Eye (tissue), 1 donor: ENCODE results near the gene MRPS5.

Experiments
- DNase-seq: peaks from one replicate; pipeline ENCODE4 v3.0.0-alpha.2; 2015

Gene MRPS5

DNA sequence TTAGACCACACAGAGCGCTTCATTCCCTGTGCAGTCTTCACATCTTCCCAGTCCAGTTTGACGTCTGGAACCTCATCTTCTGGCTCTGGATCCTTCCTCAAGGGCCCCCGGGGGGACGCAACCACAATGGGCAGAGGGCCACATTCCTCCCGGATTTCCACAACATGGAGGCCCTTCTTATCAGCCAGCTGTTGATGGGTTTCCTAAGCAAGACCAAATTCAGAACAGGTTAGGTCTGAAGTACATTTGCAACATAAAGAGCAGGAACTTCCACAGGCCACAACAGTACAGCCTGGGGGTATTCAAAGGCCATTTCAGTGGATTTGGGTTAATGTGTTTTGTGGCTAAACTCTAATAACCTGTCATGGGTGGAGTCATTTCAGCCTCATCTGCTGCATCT, 34.2 kb downstream of the MRPS5 start:
- DNase-seq: no peak

DNA sequence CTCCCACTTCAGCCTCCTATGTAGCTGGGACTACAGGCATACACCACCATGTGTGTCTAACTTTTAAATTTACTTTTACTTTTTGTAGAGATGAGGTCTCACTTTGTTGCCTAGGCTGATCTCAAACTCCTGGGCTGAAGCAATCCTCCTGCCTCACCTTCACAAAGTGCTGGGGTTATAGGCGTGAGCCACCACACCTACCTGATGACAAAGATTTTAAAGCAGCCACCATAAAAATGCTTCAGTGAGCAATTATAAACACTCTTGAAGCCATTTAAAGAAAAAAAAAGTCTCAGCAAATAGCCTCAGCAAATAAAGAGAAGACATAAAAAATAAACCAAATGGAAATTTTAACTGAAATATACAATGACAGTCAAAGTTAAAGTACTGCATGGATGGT, 35.6 kb downstream of the MRPS5 start:
- DNase-seq: no peak

DNA sequence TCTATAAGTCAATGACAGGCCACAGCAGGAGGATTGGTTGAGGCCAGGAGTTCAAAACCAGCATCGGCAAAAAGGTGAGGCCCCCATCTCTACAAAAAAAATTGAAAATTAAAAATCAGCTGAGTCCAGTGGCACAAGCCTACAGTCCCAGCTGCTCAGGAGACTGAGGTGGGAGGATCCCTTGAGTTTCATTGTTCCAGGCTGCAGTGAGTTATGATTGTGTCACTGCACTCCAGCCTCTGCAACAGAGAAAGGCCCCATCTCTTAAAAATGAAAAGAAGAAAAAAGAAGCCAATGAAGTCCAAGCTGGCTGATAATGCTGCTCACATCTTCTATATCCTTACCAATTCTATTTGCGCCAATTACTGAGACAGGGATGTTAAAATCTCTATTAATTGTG, 39.1 kb downstream of the MRPS5 start:
- DNase-seq: no peak

DNA sequence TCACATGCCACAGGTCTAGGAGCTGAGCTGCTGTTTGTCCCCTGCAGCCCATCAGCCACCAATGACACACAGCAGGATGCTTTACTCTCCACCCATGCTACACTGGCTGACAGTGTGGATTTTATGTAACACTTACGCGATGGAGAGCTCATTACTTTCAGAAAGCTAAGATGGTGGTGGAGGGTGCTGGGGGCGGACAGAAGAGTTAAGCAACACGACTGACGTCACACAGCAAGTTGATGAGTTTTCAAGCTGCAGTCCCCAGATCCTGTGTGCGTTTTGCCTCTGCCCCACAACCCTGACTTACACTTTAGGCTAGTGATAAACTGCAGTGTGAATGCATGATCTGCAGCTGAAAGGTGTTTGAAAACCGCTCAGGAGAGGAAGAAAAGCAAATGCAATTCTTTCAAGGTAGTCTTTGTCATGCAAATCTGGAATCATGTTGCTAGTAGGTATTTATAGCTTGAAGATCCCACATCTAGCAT, 42.4 kb downstream of the MRPS5 start:
- DNase-seq: no peak

DNA sequence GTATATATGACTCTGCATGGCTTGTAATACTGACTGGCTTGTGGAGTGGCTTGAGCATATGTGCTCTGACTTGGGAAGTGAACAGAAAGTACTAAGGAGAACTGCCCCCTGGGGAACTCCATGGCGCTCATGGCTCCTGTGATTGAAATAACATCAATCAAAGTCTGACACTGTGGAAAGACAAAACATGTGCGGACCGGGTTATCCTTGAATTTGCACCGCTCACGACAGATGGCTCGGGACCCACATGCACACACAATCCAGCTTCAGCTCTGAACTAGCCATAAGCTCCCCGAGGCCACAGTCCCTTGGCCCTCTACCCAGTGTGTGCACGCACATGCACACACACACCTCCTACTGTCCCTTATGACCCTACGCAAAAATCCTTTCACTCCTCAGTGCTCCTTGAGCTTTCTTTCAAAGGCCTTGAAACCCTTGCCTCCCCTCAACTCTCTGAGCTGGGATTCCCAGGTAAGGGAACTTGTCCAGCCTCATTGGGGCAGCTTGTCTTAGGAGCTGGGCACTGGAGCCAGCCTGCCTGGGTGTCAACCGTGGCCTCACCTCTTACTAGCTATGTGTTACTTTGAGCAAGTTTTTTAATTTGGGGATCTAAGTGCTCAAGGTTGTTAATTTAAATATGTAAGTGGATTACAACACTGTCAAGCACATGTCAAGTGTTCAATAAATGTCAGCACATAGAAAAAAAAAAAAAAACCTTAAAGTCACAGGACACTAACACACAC, 43.6 kb downstream of the MRPS5 start:
- peak; percentile 45 for DNase-seq

DNA sequence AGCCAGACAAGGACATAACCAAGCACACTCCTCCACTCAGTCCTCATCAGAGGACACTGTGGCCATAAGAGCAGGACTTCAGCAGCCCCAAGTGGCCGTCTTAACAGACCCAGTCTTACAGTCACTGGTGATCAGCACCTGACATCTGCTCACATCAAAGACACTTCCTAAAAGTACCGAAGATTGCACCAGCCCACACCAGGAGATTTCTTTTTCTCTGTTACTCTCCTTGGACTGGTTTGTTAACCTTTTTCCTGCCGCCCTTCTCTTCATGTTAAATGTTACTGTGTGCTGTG, 44.1 kb downstream of the MRPS5 start:
- peak; percentile 25 for DNase-seq

DNA sequence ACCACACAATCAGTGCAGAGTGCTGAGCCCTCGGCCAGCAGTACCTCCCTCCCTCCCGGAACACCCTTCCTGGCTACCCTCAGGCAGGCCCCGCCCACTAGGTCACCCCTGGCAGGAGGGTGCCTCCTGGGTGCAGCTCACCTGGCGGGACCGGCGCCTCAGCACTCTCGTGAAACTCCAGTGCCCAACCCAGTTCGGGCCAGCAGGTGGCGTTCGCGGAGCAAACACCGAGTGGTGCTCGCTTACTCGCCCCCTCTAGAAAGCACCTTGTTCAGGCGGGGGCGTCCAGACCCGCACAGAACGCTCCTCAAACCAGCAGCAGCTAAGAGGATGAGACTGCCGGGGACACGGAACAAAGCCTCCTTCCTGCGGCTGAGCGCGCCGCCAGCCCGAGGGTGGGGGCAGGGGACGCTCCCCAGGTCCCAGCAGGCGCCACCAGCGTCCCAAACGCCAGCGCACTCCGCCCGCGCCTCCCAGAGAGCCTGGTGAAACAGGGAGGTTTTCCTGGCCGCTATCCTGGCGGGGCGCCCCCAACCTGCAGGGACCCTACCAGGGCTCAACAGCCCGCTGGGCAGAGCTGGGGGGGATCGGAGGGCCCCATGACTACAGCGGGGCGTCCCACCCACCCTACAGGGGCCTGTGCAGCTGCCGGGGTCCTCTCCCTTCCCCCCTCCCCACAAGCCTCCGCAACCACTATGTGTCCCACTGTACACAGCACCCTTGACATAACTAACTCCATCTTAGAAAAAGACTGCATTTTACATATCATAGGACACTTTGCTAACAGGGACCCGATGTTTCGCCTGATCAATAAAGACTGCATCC, 44.7 kb downstream of the MRPS5 start:
- DNase-seq: peak; percentile 87

DNA sequence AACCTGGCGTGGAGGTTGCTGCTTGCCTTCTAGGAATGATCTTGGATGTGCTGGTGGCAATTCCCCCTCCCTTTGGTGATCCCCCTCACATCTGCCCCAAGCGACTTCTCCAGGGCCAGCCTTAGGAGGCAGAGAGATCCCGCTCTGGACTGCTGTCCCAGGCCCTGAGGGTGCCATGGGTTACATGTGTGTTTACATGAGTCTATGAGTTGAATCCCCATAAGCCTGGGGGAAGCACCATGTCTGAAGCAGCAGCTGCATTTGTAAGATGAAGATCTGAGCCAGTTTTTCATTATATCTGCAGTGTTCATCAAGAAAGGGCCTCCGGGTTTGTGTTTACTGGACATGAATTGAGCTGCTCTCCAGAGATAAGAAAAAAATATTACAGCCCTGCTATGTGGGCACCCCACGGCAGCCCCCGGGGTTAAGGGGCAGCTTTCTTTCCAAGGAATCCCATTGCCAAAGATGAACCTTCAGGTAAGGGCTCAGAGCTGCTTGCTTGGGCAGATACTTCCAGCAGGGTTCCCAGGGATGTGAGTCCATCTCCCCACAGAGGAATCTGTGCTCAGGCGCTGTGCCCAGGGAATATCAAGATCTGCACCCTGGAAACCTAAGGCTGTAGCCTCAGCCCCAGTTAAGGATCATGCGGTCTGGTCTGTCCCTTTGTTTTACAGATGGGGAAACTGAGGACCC, 46.0 kb downstream of the MRPS5 start:
- DNase-seq: no peak

DNA sequence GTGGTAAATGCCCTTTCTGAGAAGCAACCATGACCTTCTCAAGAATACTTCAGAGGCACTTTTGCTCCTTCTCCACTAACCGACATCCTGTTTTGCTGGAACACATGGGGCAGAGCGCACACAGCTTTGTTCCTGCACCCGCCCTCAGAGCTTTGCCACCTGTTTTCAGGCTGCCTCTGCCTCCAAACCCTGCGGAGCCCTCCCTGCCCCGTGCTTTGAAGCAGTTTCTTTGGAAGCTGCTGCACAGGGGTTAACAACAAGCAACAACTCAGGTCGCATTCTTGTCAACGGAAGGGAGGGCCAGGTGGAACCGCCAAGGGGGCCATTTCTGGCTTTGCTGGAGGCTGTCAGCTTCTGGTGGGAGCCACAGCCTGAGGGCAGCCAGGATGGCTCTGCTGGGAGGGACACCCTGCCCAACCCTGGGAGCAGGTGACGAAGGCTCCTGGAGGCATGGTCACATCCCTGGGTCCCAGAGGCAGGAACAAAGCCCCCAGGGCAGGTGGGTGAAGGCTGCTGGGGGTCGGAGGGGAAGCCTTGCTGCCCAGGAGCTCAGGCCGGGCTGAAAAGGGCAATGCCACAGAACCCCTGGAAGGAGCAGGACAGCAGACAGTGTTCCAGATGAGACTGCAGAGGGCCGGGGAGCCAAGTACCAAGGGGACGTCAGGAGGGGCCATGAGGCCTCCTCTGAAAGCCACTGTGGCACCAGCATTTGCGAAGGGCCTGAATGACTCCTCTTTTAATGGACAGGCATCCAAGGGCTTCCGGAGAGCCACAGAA, 46.8 kb downstream of the MRPS5 start:
- no peak for DNase-seq

DNA sequence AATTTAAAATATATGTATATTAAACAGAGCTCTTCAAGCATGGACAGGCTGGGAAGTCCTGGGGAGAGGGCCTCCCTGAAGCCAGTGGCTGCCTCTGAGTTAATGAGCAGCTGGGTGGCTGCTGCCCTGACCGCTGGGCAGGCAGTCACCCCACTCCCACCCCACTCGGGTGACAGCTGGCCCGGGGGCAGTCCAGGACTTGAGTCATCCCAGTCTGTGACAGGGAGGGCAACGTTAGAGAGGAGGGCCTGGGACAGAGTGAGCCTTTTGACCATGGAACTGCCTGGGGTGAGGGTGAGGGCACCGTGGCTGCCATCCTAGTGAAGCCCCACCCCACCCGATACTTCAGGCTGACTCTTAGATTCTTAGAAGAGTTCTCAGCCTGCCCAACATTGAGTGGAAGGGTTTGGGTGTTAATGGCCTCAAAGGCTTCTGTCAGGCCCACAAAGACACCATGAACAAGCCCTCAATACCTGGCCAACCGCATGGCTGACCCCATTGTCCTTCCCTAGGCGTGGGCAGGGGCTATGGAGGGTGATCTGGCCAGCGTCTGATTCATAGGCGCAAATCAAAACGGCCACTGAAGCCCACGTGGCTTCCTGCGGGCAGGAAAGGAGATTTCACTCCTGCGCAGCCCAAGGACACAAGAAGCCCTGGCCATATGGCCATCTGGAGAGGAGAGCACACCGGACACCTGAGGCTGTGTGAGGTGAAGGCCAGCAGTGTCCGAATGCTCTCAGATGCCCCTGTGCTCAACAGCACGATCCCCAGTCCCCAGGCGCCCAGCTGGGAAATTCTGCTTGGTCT, 47.5 kb downstream of the MRPS5 start:
- no peak for DNase-seq

DNA sequence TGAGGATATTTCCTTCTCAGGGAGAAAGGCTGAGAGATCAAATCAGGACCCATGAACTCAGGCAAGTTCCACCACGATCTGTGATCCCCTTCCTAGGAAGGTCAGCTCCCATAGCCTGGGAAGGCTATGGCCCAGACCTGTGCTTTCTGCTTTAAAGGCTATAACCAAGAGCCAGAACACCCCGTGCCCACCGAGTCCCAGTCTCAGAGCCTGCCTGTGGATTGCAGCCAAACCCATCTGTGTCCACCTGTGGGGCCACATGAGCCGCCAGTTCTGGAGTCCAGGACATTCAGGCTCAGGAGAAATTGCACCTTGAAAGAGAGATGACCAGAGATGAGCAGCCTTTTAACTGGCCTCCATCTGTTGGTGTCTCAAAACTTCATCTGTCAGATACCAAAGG, 49.2 kb downstream of the MRPS5 start:
- DNase-seq: no peak

DNA sequence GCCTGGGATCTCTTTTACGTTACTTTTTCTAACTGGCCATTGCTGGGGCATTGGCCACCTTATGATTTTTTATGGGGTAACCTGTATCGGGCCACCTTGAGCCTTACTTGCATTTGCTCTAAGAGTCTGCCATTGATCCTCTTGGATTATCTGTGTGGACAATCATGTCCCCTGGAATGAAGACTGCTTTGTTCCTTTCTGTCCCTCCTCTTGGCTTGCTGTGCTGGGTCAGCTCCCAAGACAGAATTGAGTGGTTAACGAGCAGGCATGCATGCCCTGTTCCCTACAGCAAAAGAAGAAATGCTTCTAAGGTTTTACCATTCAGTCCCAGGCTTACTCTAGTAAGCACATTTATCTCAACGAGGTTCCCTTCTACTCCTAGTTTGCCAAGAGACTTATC, 49.8 kb downstream of the MRPS5 start:
- DNase-seq: no peak

DNA sequence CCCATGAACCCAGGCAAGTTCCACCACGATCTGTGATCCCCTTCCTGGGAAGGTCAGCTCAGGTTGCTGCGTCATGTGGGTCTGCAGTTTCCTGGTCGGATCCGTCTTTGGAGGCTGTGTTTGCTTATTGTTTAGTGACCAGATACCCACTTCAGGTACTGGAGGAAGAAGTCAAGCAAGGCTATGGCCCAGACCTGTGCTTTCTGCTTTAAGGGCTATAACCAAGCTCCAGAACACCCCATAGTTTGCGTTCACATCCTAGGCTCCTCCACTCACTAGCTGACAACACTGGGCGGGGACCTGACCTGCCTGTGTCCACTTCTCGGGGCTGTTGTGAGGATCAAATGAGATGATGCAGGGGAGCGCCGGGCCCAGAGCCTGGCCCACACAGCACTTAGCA, 52.1 kb downstream of the MRPS5 start:
- no peak for DNase-seq

DNA sequence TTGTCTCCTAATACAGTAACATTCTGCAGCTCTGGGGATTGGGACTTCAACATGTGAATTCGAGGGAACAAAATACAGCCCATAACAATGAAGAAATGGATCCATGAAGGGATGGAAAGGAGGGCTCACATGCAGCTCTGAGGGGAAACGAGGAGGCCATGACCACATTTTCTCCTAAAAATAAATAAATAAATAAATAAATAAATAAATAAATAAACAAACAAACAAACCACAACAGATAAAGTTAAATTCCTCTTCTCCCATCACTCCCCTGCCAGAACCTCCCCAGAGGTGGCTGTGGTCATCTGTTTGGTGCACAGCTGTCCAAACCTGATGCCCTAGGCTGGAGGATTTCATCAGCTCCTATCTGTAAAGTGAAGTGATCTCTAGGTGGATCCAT, 53.4 kb downstream of the MRPS5 start:
- no peak for DNase-seq

DNA sequence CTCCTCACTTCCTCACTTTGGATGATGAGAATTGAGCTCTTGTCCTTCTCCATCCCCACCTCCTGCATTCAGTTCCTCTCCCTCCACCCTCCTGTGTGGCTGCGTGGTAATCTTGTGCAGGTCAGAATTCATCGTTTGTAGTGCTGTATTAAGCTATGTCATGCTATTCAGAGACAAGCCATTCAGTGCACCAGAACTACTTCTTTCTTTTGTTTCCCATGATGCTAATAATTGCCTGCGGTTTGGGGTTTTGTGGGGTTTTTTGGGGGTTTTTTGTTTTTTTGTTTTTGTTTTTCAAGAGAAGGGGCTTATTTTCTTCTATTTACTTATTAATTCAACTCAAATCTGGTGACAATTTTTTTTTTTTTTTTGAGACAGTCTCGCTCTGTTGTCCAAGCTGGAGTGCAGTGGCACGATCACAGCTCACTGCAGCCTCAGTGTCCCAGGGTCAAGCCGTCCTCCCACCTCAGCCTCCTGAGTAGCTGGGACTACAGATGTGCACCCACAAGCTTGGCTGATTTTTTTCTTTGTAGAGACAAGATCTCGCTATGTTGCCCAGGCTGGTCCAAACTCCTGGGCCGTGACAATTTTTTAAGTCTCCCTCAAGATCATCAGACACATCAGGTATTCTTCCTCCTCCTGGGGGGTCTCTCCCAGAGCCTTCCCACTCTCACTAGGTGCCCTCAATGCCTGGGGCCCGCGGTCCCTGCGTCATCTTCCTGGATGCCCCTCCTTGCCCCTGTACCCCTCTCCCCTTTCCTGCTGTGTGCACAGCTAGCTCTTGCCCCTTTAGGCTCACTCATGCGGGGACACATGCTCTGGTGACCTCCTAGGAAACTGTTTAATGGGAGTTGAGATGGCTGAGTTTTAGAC, 58.3 kb downstream of the MRPS5 start:
- peak; percentile 27 for DNase-seq

DNA sequence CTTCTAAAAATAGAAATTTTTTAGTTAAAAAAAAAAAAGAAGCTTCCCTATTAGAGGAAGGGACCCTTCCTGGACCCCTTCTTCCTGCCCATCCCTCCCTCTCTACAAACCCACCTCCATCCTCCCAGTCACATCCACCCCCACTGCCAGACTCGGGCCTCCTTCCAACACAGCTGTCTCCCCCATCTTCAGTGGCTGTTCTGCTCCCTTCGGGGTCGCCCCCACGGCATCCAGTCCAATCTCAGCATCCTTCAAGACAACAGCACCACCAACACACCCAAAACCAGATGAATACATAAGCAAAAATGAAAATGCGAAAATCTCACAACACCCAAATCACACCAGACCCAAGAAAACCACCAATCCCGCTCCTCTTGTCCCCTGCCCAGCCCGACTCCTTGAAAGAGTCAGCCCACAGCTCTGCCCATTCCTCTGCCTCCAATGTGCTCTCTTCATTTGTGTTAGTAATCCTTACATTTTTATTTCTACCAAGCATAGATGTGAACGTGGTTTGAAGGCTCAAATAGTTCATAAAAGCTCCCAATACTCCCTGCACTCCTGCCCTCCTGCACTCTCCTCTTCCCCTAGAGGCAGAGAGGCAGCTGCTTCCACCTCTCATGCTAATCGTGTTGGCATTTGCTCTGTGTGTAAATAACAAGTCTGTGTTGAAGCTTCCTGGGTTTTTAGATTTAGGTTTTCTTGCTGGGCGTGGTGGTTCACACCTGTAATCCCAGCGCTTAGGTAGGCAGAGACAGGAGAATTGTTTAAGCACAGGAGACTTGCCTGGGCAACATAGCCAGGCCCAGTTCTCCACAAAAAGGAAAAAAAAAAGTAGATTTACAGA, 59.1 kb downstream of the MRPS5 start:
- DNase-seq: peak; percentile 57

DNA sequence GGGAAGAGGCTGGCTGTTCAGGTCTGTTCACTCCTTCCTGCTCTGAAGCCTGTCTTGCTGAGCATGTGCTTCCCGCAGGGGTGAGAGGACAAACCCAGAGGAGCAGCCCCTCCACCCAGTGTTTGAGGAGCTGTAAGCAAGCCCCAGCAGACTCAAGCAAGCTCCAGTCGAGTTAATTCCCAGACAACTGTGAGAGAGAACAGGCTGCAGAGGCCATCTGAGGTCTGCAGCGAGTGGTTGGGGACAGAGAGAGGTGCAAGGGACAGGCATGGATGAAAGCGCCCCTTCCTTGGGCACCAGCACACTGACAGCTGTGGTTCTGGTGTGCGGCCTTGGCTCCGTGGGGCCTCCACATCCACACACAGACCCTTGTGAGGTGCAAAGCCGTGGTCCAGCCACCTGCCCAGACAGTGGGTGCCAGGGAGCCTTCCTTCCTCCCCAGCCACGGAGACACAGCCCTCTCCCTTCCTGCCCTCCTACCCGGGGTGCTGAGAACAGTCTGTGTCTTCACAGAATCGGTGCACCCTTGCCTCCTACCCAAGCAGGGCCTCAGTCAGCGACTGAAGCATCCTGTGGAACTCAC, 59.9 kb downstream of the MRPS5 start:
- no peak for DNase-seq

DNA sequence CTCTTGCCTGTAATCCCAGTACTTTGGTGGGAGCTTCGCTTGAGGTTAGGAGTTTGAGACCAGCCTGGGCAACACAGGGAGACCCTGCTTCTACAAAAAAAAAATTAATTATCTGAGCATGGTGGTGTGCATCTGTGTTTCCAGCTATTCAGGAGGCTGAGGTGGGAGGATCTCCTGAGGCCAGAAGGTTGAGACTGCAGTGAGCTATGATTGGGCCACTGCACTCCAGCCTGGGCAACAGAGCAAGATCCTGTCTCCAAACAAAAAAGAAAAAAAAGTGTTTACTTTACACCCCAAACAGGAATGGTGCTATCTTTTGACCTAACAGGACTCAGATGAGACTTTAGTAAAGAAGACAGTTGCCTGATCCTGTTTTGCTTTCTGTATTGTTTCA, 60.5 kb downstream of the MRPS5 start:
- no peak for DNase-seq

DNA sequence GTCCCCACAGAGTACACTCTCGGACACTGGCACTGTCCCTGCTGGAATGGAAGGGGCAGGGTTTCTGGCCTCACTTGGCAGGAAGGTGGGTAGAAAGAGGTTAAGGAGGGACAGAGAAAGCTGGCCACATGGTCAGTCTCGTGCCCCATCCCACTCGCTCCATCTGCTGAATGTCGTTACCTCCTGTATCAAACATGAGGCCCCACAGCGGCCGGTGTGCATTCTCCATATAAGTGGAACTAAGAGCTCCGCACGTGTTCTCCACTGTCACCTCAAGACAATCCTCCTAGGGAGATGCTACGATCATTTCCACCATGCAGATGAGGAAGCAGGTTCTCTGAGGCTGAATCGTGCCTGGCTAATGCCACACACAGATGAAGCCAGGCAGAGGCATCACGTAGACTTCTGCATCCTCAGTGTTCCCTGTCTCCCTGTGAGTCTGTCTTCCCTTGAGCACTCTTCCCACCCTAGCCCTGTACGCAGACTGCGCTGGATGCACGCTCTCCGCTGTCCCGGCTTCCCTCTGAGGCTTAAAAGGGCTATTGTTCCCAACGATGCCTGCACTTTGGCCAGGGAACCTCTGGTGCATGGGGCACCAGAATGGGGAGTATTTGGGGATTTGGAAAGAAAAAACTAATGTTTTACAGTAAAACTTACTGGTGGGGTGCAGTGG, 61.0 kb downstream of the MRPS5 start:
- DNase-seq: no peak
